Stimulated activated naive CD8-positive, alpha-beta T cell treated with anti-CD3 and anti-CD28 coated beads, Interleukin-15, amount 100 ng/mL, for 72 hours (primary cell): ENCODE data around the gene KRT20.
"Not testable (repeated sequence)": the region's sequence is repeated elsewhere in the genome, so short reads cannot be mapped to it uniquely, and the experiment has no call there.

ENCODE experiments used
- ATAC-seq: fragments of 150-1000 bp; cut with Tn5 transposase; 2 replicates; pipeline ENCODE4 v1.10.0; 2021; ENCODE audit warnings: mild to moderate bottlenecking, moderate library complexity
- DNase-seq, 2 donors: peaks; one replicate each; pipeline ENCODE4 v3.0.0; 2021 to 2022
- H3K27ac Mint-ChIP-seq, 2 donors: one replicate each; pipeline ENCODE4 v1.8.0; 2022; ENCODE audit warnings: mild to moderate bottlenecking in 2 of 2, mixed read lengths in 2 of 2, moderate library complexity in 2 of 2
- H3K27me3 Mint-ChIP-seq: one replicate; pipeline ENCODE4 v1.8.0; 2022; ENCODE audit warnings: mixed read lengths
- H3K4me1 Mint-ChIP-seq: one replicate; pipeline ENCODE4 v1.8.0; 2022; ENCODE audit warnings: mild to moderate bottlenecking, mixed read lengths
- H3K4me3 Mint-ChIP-seq, 2 donors: one replicate each; pipeline ENCODE4 v1.8.0; 2022; ENCODE audit warnings: mild to moderate bottlenecking in 2 of 2, mixed read lengths in 2 of 2, moderate library complexity in 1 of 2
- H3K9me3 Mint-ChIP-seq, 2 donors: one replicate each; pipeline ENCODE4 v1.8.0; 2022; ENCODE audit warnings: mixed read lengths in 2 of 2

Gene KRT20

GRCh38 chr17:40873255-40873654, 11.8 kb downstream of the KRT20 start:
- no peaks in the 10 kb centered on the region for H3K9me3 Mint-ChIP-seq
- H3K4me1 Mint-ChIP-seq = no peaks in the 10 kb centered on the region
- DNase-seq = no peak
- ATAC-seq = no peak
- no peak overlapping the region for H3K27ac Mint-ChIP-seq
- no peak overlapping the region for H3K4me3 Mint-ChIP-seq
- peaks cover 19% of the 10 kb centered on the region for H3K27me3 Mint-ChIP-seq

GRCh38 chr17:40872416-40872815, 12.6 kb downstream of the KRT20 start:
- Mint-ChIP-seq H3K27ac (no peak overlapping the region), H3K4me3 (no peak overlapping the region), H3K27me3 (peaks cover 21% of the 10 kb centered on the region), H3K9me3 (no peaks in the 10 kb centered on the region), H3K4me1 (no peaks in the 10 kb centered on the region)
- no peak for DNase-seq
- no peak for ATAC-seq

- DNase-seq (no peak), ATAC-seq (no peak)
- H3K4me1 Mint-ChIP-seq = no peaks in the 10 kb centered on the region
- H3K9me3 Mint-ChIP-seq = no peaks in the 10 kb centered on the region
- H3K4me3 Mint-ChIP-seq = no peak overlapping the region
- H3K27me3 Mint-ChIP-seq = peaks cover 32% of the 10 kb centered on the region
- no peak overlapping the region for H3K27ac Mint-ChIP-seq
Measured at GRCh38 chr17:40871316-40871715, 13.7 kb downstream of the KRT20 start.

GRCh38 chr17:40870136-40870535, 14.9 kb downstream of the KRT20 start:
- Mint-ChIP-seq H3K9me3 (no peaks in the 10 kb centered on the region), H3K4me1 (no peaks in the 10 kb centered on the region), H3K27me3 (peaks cover 32% of the 10 kb centered on the region), H3K27ac (no peak overlapping the region), H3K4me3 (no peak overlapping the region)
- DNase-seq = no peak
- no peak for ATAC-seq

- no peaks in the 10 kb centered on the region for H3K4me1 Mint-ChIP-seq
- no peaks in the 10 kb centered on the region for H3K9me3 Mint-ChIP-seq
- H3K27ac Mint-ChIP-seq = no peak within 1 kb of the TSS
- H3K4me3 Mint-ChIP-seq = no peak within 1 kb of the TSS
- DNase-seq (no peak), ATAC-seq (no peak)
- peaks cover 39% of the 10 kb centered on the region for H3K27me3 Mint-ChIP-seq
Measured at GRCh38 chr17:40866838-40867237, 18.2 kb downstream of the KRT20 start, which contains the start of gene KRT12. Gene KRT12 (minus strand): TSS chr17:40867223. CDS start chr17:40867186, 37 bp downstream.

GRCh38 chr17:40864661-40865390, 20.2 kb downstream of the KRT20 start:
- Mint-ChIP-seq H3K27me3 (peaks cover 25% of the 10 kb centered on the region), H3K9me3 (no peaks in the 10 kb centered on the region), H3K4me3 (no peak overlapping the region), H3K4me1 (no peaks in the 10 kb centered on the region), H3K27ac (no peak overlapping the region)
- ATAC-seq (no peak), DNase-seq (no peak)

- H3K9me3 Mint-ChIP-seq = no peaks in the 10 kb centered on the region
- DNase-seq (peak; percentile 5 to 14), ATAC-seq (no peak)
- no peaks in the 10 kb centered on the region for H3K4me1 Mint-ChIP-seq
- H3K27ac Mint-ChIP-seq = no peak overlapping the region
- peak overlapping the region in 1 of 2 donors; percentile 56 for H3K4me3 Mint-ChIP-seq
- peaks cover 24% of the 10 kb centered on the region for H3K27me3 Mint-ChIP-seq
Measured at GRCh38 chr17:40862985-40863733, 21.9 kb downstream of the KRT20 start.

- Mint-ChIP-seq H3K4me3 (no peak overlapping the region), H3K4me1 (no peaks in the 10 kb centered on the region), H3K27ac (no peak overlapping the region), H3K9me3 (no peaks in the 10 kb centered on the region), H3K27me3 (peaks cover 12% of the 10 kb centered on the region)
- DNase-seq = no peak
- no peak for ATAC-seq
Measured at GRCh38 chr17:40859536-40859935, 25.5 kb downstream of the KRT20 start.

- H3K4me1 Mint-ChIP-seq, H3K27ac Mint-ChIP-seq, H3K9me3 Mint-ChIP-seq, DNase-seq, ATAC-seq, H3K4me3 Mint-ChIP-seq: not testable (repeated sequence)
- peaks cover 14% of the 10 kb centered on the region for H3K27me3 Mint-ChIP-seq
Measured at GRCh38 chr17:40858667-40859066, 26.4 kb downstream of the KRT20 start.

GRCh38 chr17:40857535-40857934, 27.5 kb downstream of the KRT20 start:
- ATAC-seq (no peak), DNase-seq (no peak)
- Mint-ChIP-seq H3K9me3 (no peaks in the 10 kb centered on the region), H3K4me3 (no peak overlapping the region), H3K27me3 (peaks cover 12% of the 10 kb centered on the region), H3K4me1 (no peaks in the 10 kb centered on the region), H3K27ac (no peak overlapping the region)

GRCh38 chr17:40854175-40854814, 30.7 kb downstream of the KRT20 start:
- no peaks in the 10 kb centered on the region for H3K9me3 Mint-ChIP-seq
- H3K4me3 Mint-ChIP-seq = no peak overlapping the region
- DNase-seq (no peak), ATAC-seq (no peak)
- H3K27ac Mint-ChIP-seq = no peak overlapping the region
- peaks cover 25% of the 10 kb centered on the region for H3K27me3 Mint-ChIP-seq
- H3K4me1 Mint-ChIP-seq = no peaks in the 10 kb centered on the region

- H3K4me1 Mint-ChIP-seq = no peaks in the 10 kb centered on the region
- no peak overlapping the region for H3K4me3 Mint-ChIP-seq
- no peak overlapping the region for H3K27ac Mint-ChIP-seq
- no peaks in the 10 kb centered on the region for H3K9me3 Mint-ChIP-seq
- H3K27me3 Mint-ChIP-seq = peaks cover 25% of the 10 kb centered on the region
- DNase-seq = no peak
- no peak for ATAC-seq
Measured at GRCh38 chr17:40852364-40852763, 32.7 kb downstream of the KRT20 start.

- no peak overlapping the region for H3K27ac Mint-ChIP-seq
- H3K4me3 Mint-ChIP-seq = no peak overlapping the region
- no peak for DNase-seq
- no peaks in the 10 kb centered on the region for H3K4me1 Mint-ChIP-seq
- no peaks in the 10 kb centered on the region for H3K9me3 Mint-ChIP-seq
- no peak for ATAC-seq
- H3K27me3 Mint-ChIP-seq = peaks cover 34% of the 10 kb centered on the region
Measured at GRCh38 chr17:40850293-40850972, 34.6 kb downstream of the KRT20 start.

- Mint-ChIP-seq H3K4me1 (no peaks in the 10 kb centered on the region), H3K9me3 (no peaks in the 10 kb centered on the region), H3K4me3 (no peak overlapping the region), H3K27me3 (peaks cover 41% of the 10 kb centered on the region), H3K27ac (no peak overlapping the region)
- ATAC-seq = no peak
- no peak for DNase-seq
Measured at GRCh38 chr17:40849723-40850122, 35.3 kb downstream of the KRT20 start.

- no peak for DNase-seq
- no peak for ATAC-seq
- H3K9me3 Mint-ChIP-seq = no peaks in the 10 kb centered on the region
- H3K4me3 Mint-ChIP-seq = no peak overlapping the region
- no peak overlapping the region for H3K27ac Mint-ChIP-seq
- H3K27me3 Mint-ChIP-seq = peaks cover 45% of the 10 kb centered on the region
- no peaks in the 10 kb centered on the region for H3K4me1 Mint-ChIP-seq
Measured at GRCh38 chr17:40848583-40849235, 36.3 kb downstream of the KRT20 start.
